ENCODE measurements around the gene MEI4. TPM values are rescaled to one million over a fixed set of nuclear protein-coding genes. Genes with fewer than 3 reads are reported as not detected.

MEI4 gene
- total and polyA plus RNA-seq, 2 of the 8 experiments (the other 6 are each of a cell fraction or from before 2014, with no cell fraction given), result 0.05 to 0.24 TPM

GRCh38 chr6:77633471-77633870 lies 19.4 kb upstream of the MEI4 start:
- no peaks in the 10 kb centered on the region for H3K23me2 ChIP-seq (ENCODE audit: low read depth, low read length)
- no peak overlapping the region for H3K9ac ChIP-seq (replicated peaks in 1 of 4; ENCODE audit: extremely low read depth in 1 of 4, low read depth in 3 of 4, low read length in 3 of 4)
- H2BK20ac ChIP-seq (ENCODE audit: low read length), result no peak overlapping the region
- no peaks in the 10 kb centered on the region for H3K27me3 ChIP-seq (replicated peaks in 1 of 4; ENCODE audit: control insufficient read depth in 3 of 4, extremely low read depth in 1 of 4, insufficient read depth in 3 of 4, low read length in 3 of 4)
- no peak overlapping the region for H2BK15ac ChIP-seq (ENCODE audit: low read length)
- H4K8ac ChIP-seq (ENCODE audit: extremely low read depth, insufficient read depth, low read length), result no peak overlapping the region
- H2AFZ ChIP-seq (ENCODE audit: low read length), result no peak overlapping the region
- H2BK12ac ChIP-seq (ENCODE audit: low read depth, low read length), result no peak overlapping the region
- H3K79me2 ChIP-seq (ENCODE audit: control insufficient read depth in 1 of 2, insufficient read depth in 2 of 2, low read length in 2 of 2), result no peaks in the 10 kb centered on the region
- H2BK5ac ChIP-seq (ENCODE audit: low read depth, low read length), result no peak overlapping the region
- no peaks in the 10 kb centered on the region for H3K9me3 ChIP-seq (ENCODE audit: insufficient read depth in 2 of 2, low read depth in 1 of 2, low read length in 1 of 2)
- no peaks in the 10 kb centered on the region for H4K20me1 ChIP-seq (replicated peaks in 1 of 2; ENCODE audit: control insufficient read depth in 1 of 2, insufficient read depth in 2 of 2, low read length in 2 of 2)
- no peak overlapping the region for H4K91ac ChIP-seq (replicated peaks; ENCODE audit: insufficient read length, low read length)
- FAIRE-seq, result no peak
- no peak for DNase-seq (ENCODE audit: low read depth in 1 of 2, low spot score in 2 of 2)
- no peak overlapping the region for H3K27ac ChIP-seq (ENCODE audit: low read depth, low read length)
- ChIA-PET POLR2A (ENCODE audit: partially characterized antibody) (no interaction called here), CTCF (ENCODE audit: partially characterized antibody) (interaction anchor here (6.1 kb wide), 1 partner anchor 14 kb away, joined by 27 read pairs; no protein-coding TSS in a partner anchor)
- H3K79me1 ChIP-seq (ENCODE audit: low read depth, low read length), result no peaks in the 10 kb centered on the region
- H3K4me2 ChIP-seq (ENCODE audit: insufficient read depth in 1 of 2, low read depth in 2 of 2, low read length in 2 of 2), result no peak overlapping the region
- H2AK5ac ChIP-seq (ENCODE audit: low read depth, low read length), result no peak overlapping the region
- H3K18ac ChIP-seq (ENCODE audit: extremely low read depth, low read length), result no peak overlapping the region
- H4K5ac ChIP-seq (ENCODE audit: insufficient read length, low read depth, low read length), result no peak overlapping the region
- no peak overlapping the region for H2BK120ac ChIP-seq (replicated peaks; ENCODE audit: low read depth, low read length)
- H3K14ac ChIP-seq (ENCODE audit: insufficient read length), result no peak overlapping the region
- H3K4me3 ChIP-seq (ENCODE audit: extremely low read depth in 1 of 4, insufficient read depth in 2 of 4, low read depth in 3 of 4, low read length in 4 of 4), result no peak overlapping the region
- H3K4ac ChIP-seq (replicated peaks; ENCODE audit: insufficient read length, low read depth, low read length), result no peak overlapping the region
- H3K4me1 ChIP-seq (replicated peaks in 1 of 4; ENCODE audit: control insufficient read depth in 3 of 4, insufficient read depth in 4 of 4, low read length in 3 of 4), result no peaks in the 10 kb centered on the region
- 100% methylated on average over 1 of the region's 1 CpG; no CpG with 5 or more reads in 1 of the 2 experiments for WGBS, 2 experiments (ENCODE audit: extremely low coverage in 1 of 2, insufficient coverage in 1 of 2, insufficient read length in 1 of 2, insufficient replicate concordance in 2 of 2, low coverage in 1 of 2, low lambda C conversion rate in 2 of 2, missing lambda C conversion rate in 1 of 2)
- H3K36me3 ChIP-seq (ENCODE audit: control insufficient read depth in 2 of 4, insufficient read depth in 4 of 4, low read length in 3 of 4), result no peaks in the 10 kb centered on the region
- H3K23ac ChIP-seq (ENCODE audit: insufficient read length), result no peak overlapping the region
- no peak overlapping the region for H3K56ac ChIP-seq (replicated peaks; ENCODE audit: insufficient read length, low read depth, low read length)
- TF ChIP-seq RNF2 (IDR thresholded peaks at IDR 0.05; ENCODE audit: borderline replicate concordance, low read depth, low read length, missing control alignments, poor library complexity, severe bottlenecking), result no peak
- TF ChIP-seq KDM5A (IDR thresholded peaks at IDR 0.05; ENCODE audit: low read length), result no peak
- TF ChIP-seq GABPA (IDR thresholded peaks at IDR 0.05; ENCODE audit: borderline replicate concordance, insufficient read depth, low read length), result no peak
- TF ChIP-seq ATF3 (IDR thresholded peaks at IDR 0.05; ENCODE audit: insufficient read depth, low read depth, low read length), result no peak
- TF ChIP-seq TCF12 (IDR thresholded peaks at IDR 0.05; ENCODE audit: low read depth, low read length), result no peak
- no peak for TF ChIP-seq POU5F1 (IDR thresholded peaks at IDR 0.05; ENCODE audit: low read depth, low read length)
- TF ChIP-seq MAFK (IDR thresholded peaks at IDR 0.05; ENCODE audit: low read depth, low read length), result no peak
- TF ChIP-seq TBP (IDR thresholded peaks at IDR 0.05; ENCODE audit: low read depth, low read length), result no peak
- no peak for TF ChIP-seq RAD21 (IDR thresholded peaks at IDR 0.05 in 1 of 2, conservative IDR thresholded peaks at IDR 0.05 in 1 of 2; ENCODE audit: low read depth in 2 of 2, low read length in 2 of 2)
- TF ChIP-seq SIN3A (conservative IDR thresholded peaks at IDR 0.05 in 1 of 2, IDR thresholded peaks at IDR 0.05 in 1 of 2; ENCODE audit: low read depth in 1 of 2, low read length in 2 of 2), result no peak
- no peak for TF ChIP-seq CREB1 (IDR thresholded peaks at IDR 0.05)
- no peak for TF ChIP-seq BRCA1 (IDR thresholded peaks at IDR 0.05; ENCODE audit: low read depth, low read length)
- no peak for TF ChIP-seq SIX5 (IDR thresholded peaks at IDR 0.05; ENCODE audit: low read depth, low read length)
- TF ChIP-seq ZNF274 (IDR thresholded peaks at IDR 0.05; ENCODE audit: borderline replicate concordance, extremely low read depth, low read length), result no peak

Data from H1 (cell line).